ENCODE measurements around the gene HES2. TPM values are rescaled to one million over a fixed set of nuclear protein-coding genes. Genes with fewer than 3 reads are reported as not detected.
"Not testable (repeated sequence)": the region's sequence is repeated elsewhere in the genome, so short reads cannot be mapped to it uniquely, and the experiment has no call there.

HES2 gene
- total and polyA plus RNA-seq, 5 donors from 2014 or later: not detected

DNA sequence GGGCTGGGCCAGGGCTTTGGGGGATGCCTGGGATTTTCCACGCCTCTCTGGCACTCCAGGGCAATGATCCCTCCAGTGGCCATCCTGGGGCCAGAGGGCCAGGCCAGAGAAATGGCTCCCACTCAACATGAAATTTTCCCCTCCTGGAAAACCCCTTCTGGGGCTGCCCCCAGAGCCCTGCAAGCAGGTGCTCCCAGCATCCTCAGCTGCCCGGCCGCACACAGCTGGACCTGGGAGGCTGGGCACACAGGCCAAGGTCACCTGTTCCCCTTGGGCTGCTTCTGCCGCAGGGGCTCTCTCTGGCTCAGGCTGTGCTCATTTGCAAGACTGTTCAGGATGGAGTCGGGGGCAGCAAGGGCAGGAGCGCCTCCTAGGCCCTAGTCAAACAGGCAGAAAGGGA is 8.7 kb upstream of the HES2 start:
- H3K27me3 ChIP-seq (ENCODE audit: control insufficient read depth, insufficient read depth, low read length): not testable (repeated sequence)

DNA sequence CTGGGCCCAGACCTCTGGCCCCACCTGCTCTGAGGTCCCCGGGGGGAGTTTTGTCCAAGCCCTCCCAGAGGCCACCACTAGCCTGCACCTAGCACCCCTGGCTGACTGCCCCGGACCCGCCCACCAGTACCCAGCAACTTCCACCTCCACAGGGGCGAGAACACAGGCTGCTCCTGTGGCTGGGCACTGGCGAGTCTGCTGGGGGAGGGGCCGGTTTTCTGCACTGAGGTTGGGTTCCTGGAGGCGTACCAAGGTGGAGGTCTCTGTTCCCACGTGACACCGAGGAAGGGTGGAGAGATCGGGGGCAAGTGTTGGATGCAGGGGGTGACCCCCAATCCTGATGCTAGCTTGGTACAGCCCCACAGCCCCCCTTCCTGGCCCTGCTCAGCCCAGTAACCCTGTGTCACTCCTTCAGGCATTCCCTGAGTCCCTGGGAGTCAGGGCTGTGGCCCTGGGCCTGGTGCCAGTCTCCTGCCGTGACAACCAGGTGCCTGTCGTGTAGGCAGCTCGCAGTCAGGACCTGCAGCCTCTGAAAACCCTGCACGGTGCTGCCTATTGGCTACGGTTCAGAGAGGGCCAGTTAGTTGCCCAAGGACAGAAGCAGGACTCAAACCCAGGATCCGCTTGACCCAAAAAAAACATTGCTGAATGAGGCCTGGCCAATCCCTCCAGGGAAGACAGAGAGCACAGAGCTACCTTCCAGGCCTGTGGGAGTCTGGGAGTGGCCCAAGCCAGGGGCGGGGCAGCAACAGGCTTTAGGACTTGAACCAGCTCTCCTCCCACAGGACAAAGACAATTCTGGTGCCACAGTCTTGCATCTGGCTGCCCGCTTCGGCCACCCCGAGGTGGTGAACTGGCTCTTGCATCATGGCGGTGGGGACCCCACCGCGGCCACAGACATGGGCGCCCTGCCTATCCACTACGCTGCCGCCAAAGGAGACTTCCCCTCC is 8.0 kb upstream of the HES2 start:
- H3K4me1 ChIP-seq (ENCODE audit: control insufficient read depth, insufficient read depth, low read length, poor library complexity, severe bottlenecking): peaks cover 21% of the 10 kb centered on the region
- no peak overlapping the region for H3K27ac ChIP-seq (ENCODE audit: insufficient read depth, low read length, poor library complexity, severe bottlenecking)
- Mint-ChIP-seq H3K27me3 (peaks cover 47% of the 10 kb centered on the region), H3K36me3 (no peaks in the 10 kb centered on the region), H3K4me3 (no peak overlapping the region), H3K9me3 (peaks cover 0 to 1% (median 0%) of the 10 kb centered on the region in 7 donors), H3K27ac (no peak overlapping the region), H3K4me1 (peaks cover 0 to 11% (median 0%) of the 10 kb centered on the region in 4 donors)
- H3K27me3 ChIP-seq (ENCODE audit: control insufficient read depth, insufficient read depth, low read length): peaks cover 3% of the 10 kb centered on the region
- no peak overlapping the region for H3K4me3 ChIP-seq (ENCODE audit: low read depth, low read length)
- DNase-seq (no peak), ATAC-seq (ENCODE audit: low read depth in 2 of 2) (no peak)
- no peaks in the 10 kb centered on the region for H3K36me3 ChIP-seq (ENCODE audit: control insufficient read depth, insufficient read depth, low read length)
- no peaks in the 10 kb centered on the region for H3K9me3 ChIP-seq (ENCODE audit: control insufficient read depth in 2 of 2, low read length in 2 of 2)

More for the DNA sequence above, 8.7 kb upstream of the HES2 start:
- H3K4me3 Mint-ChIP-seq; H3K27ac ChIP-seq (ENCODE audit: insufficient read depth, low read length, poor library complexity, severe bottlenecking); H3K36me3 Mint-ChIP-seq; H3K9me3 ChIP-seq (ENCODE audit: control insufficient read depth in 2 of 2, low read length in 2 of 2); H3K27ac Mint-ChIP-seq; ATAC-seq (ENCODE audit: low read depth in 2 of 2); H3K9me3 Mint-ChIP-seq; H3K4me3 ChIP-seq (ENCODE audit: low read depth, low read length); DNase-seq; H3K36me3 ChIP-seq (ENCODE audit: control insufficient read depth, insufficient read depth, low read length): not testable (repeated sequence)
- Mint-ChIP-seq H3K27me3 (peaks cover 40% of the 10 kb centered on the region), H3K4me1 (peaks cover 0 to 11% (median 0%) of the 10 kb centered on the region in 4 donors)
- H3K4me1 ChIP-seq (ENCODE audit: control insufficient read depth, insufficient read depth, low read length, poor library complexity, severe bottlenecking): peaks cover 20% of the 10 kb centered on the region

DNA sequence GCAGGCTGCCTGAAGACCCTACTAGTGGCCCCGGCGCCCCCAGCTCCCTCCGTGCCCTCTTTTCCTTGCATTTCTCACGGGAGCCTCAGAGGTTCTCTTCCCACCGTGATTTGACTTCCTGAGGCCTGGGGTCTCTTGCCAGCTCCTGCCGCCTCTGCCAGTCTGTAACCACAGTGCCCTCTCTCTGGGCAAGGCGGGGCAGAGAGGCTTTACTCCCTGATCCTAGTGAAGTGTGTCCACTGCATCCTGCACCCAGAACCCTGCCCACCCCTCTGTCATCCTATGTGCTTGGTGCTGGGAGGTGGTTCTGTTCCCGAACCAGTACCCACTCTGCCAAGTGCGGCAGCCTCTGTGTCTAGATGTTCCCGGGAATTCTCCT is 7.2 kb upstream of the HES2 start:
- H3K4me3 Mint-ChIP-seq: no peak overlapping the region

DNA sequence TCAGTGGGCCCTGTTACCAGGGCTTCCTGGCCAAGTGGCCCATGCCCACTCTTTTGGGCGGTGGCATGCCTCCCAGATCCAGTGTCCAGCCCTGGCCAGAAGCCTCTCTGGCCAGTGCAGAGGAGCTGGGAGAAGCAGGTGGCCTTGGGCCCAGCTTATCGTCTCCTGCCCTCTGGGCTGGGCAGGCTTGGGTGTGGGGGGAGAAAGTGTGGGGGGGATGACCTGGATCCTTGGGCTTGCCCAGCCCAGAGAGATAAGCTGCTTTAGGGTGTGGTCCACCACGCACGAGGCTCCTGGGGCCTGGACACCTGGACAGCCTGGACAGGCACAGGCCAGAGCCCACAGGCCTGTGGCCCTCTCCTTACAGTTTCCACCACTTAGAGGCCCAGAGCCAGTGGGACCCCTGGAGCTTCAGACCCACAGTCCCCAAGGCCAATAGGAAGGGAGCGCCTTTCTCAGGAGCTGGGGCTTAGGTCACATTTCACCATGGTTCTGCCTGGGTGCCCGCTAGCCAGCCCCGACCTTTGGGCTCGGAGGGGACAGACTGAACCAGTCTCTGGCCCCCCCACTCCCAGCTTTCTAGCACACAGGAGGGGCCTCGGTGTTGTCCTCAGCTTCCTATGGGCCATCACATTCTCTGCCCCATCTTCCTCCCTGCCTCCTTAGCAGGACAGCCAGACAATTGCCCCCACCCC is 6.7 kb upstream of the HES2 start:
- no peaks in the 10 kb centered on the region for H3K36me3 Mint-ChIP-seq
- H3K4me3 Mint-ChIP-seq: peak overlapping the region in 1 of 4 donors; percentile 63
- no peak overlapping the region for H3K27ac Mint-ChIP-seq
- no peak for DNase-seq
- H3K4me1 Mint-ChIP-seq: peaks cover 0 to 11% (median 0%) of the 10 kb centered on the region in 4 donors
- Histone ChIP-seq H3K27me3 (ENCODE audit: control insufficient read depth, insufficient read depth, low read length) (peaks cover 7% of the 10 kb centered on the region), H3K4me3 (ENCODE audit: low read depth, low read length) (no peak overlapping the region), H3K36me3 (ENCODE audit: control insufficient read depth, insufficient read depth, low read length) (no peaks in the 10 kb centered on the region), H3K27ac (ENCODE audit: insufficient read depth, low read length, poor library complexity, severe bottlenecking) (no peak overlapping the region), H3K4me1 (ENCODE audit: control insufficient read depth, insufficient read depth, low read length, poor library complexity, severe bottlenecking) (peaks cover 21% of the 10 kb centered on the region), H3K9me3 (ENCODE audit: control insufficient read depth in 2 of 2, low read length in 2 of 2) (no peaks in the 10 kb centered on the region)
- H3K9me3 Mint-ChIP-seq: no peaks in the 10 kb centered on the region
- no peak for ATAC-seq (ENCODE audit: low read depth in 2 of 2)
- H3K27me3 Mint-ChIP-seq: peaks cover 56% of the 10 kb centered on the region

More for the DNA sequence above, 7.2 kb upstream of the HES2 start:
- H3K4me1 ChIP-seq (ENCODE audit: control insufficient read depth, insufficient read depth, low read length, poor library complexity, severe bottlenecking): peaks cover 21% of the 10 kb centered on the region
- H3K4me1 Mint-ChIP-seq: peaks cover 0 to 11% (median 0%) of the 10 kb centered on the region in 4 donors
- no peak overlapping the region for H3K4me3 ChIP-seq (ENCODE audit: low read depth, low read length)
- peaks cover 0 to 1% (median 0%) of the 10 kb centered on the region in 7 donors for H3K9me3 Mint-ChIP-seq
- peaks cover 55% of the 10 kb centered on the region for H3K27me3 Mint-ChIP-seq
- H3K36me3 Mint-ChIP-seq: no peaks in the 10 kb centered on the region
- no peaks in the 10 kb centered on the region for H3K9me3 ChIP-seq (ENCODE audit: control insufficient read depth in 2 of 2, low read length in 2 of 2)
- ATAC-seq (ENCODE audit: low read depth in 2 of 2): no peak
- H3K27ac Mint-ChIP-seq: no peak overlapping the region
- no peak for DNase-seq
- no peaks in the 10 kb centered on the region for H3K36me3 ChIP-seq (ENCODE audit: control insufficient read depth, insufficient read depth, low read length)
- H3K27me3 ChIP-seq (ENCODE audit: control insufficient read depth, insufficient read depth, low read length): peaks cover 3% of the 10 kb centered on the region
- H3K27ac ChIP-seq (ENCODE audit: insufficient read depth, low read length, poor library complexity, severe bottlenecking): no peak overlapping the region

DNA sequence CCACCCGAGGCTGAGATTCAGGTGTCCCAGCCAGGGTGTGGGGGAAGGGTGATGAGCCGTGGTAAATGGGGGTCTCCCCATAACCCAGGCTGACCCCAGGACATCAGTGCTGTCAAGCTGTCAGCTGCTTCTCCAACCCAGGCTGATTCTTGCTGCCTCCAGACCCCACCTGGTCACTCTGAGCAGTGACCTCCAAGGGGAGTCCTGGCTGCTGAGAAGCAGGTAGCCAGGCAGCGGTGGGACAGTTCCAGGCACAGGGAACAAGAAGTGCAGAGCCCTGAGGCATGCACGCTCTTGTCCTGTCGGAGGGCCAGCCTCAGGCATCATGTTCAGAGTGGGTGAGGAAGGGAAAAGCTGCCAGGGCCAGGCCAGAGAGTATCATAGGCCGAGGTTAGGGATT is 5.9 kb upstream of the HES2 start:
- no peaks in the 10 kb centered on the region for H3K9me3 ChIP-seq (ENCODE audit: control insufficient read depth in 2 of 2, low read length in 2 of 2)
- H3K27ac ChIP-seq (ENCODE audit: insufficient read depth, low read length, poor library complexity, severe bottlenecking): no peak overlapping the region
- H3K36me3 ChIP-seq (ENCODE audit: control insufficient read depth, insufficient read depth, low read length): no peaks in the 10 kb centered on the region
- H3K4me3 ChIP-seq (ENCODE audit: low read depth, low read length): no peak overlapping the region
- peaks cover 12% of the 10 kb centered on the region for H3K27me3 ChIP-seq (ENCODE audit: control insufficient read depth, insufficient read depth, low read length)
- peaks cover 24% of the 10 kb centered on the region for H3K4me1 ChIP-seq (ENCODE audit: control insufficient read depth, insufficient read depth, low read length, poor library complexity, severe bottlenecking)
- H3K4me1 Mint-ChIP-seq: peaks cover 0 to 14% (median 0%) of the 10 kb centered on the region in 4 donors
- no peaks in the 10 kb centered on the region for H3K9me3 Mint-ChIP-seq
- ATAC-seq (ENCODE audit: low read depth in 2 of 2) (no peak), DNase-seq (no peak)
- no peaks in the 10 kb centered on the region for H3K36me3 Mint-ChIP-seq
- peak overlapping the region in 3 of 4 donors; percentile 21 to 68 (median 63) for H3K4me3 Mint-ChIP-seq
- peaks cover 61% of the 10 kb centered on the region for H3K27me3 Mint-ChIP-seq
- H3K27ac Mint-ChIP-seq: no peak overlapping the region

DNA sequence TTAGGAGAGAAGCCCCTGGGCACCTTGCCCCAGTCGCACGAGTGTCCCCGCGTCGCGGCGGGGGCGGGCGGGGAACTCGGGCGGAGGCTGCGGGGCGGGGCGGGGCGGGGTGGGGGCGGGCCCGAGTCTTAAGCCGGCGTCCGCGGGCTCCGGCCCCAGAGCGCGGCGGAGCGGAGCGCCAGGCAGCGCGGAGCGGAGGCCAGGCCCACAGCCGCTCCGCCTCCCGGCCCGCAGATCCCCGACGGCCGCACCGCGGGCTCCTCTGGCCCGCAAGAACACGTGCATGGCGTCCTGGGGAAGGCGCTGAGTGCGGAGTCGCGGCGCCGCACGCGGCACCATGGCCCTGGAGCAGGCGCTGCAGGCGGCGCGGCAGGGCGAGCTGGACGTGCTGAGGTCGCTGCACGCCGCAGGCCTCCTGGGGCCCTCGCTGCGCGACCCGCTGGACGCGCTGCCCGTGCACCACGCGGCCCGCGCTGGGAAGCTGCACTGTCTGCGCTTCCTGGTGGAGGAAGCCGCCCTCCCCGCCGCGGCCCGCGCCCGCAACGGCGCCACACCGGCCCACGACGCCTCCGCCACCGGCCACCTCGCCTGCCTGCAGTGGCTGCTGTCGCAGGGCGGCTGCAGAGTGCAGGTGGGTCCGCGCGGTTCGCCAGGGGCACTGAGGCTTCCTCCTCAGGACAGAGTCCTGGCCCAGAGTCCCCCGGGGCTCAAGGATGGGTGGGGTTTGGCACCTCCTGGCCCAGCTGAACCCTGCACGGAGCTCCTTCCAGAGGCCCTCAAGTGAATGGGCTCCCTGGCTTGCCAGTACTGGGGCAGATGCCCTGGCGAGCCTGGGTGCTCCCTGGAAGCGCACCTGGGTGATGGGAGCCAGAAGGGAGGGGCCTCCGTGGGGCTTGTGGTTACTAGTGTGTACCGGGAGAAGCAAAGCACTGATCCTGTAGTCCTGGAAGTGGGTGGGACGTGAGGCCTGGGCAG is 5.2 kb upstream of the HES2 start, which contains the start of gene ESPN:
Gene ESPN, plus strand, starts transcription at position 158 of the 975 bp plus-strand sequence. Its CDS starts 180 bp downstream, at position 338.
- no peak within 1 kb of the TSS for H3K27ac ChIP-seq (ENCODE audit: insufficient read depth, low read length, poor library complexity, severe bottlenecking)
- H3K9me3 Mint-ChIP-seq: no peaks in the 10 kb centered on the region
- peaks cover 32% of the 10 kb centered on the region for H3K4me1 ChIP-seq (ENCODE audit: control insufficient read depth, insufficient read depth, low read length, poor library complexity, severe bottlenecking)
- peaks cover 12% of the 10 kb centered on the region for H3K27me3 ChIP-seq (ENCODE audit: control insufficient read depth, insufficient read depth, low read length)
- peak within 1 kb of the TSS; percentile 51 to 74 (median 70) for H3K4me3 Mint-ChIP-seq
- peaks cover 54% of the 10 kb centered on the region for H3K27me3 Mint-ChIP-seq
- no peak within 1 kb of the TSS for H3K27ac Mint-ChIP-seq
- H3K36me3 ChIP-seq (ENCODE audit: control insufficient read depth, insufficient read depth, low read length): no peaks in the 10 kb centered on the region
- DNase-seq (no peak), ATAC-seq (ENCODE audit: low read depth in 2 of 2) (no peak)
- no peaks in the 10 kb centered on the region for H3K36me3 Mint-ChIP-seq
- H3K9me3 ChIP-seq (ENCODE audit: control insufficient read depth in 2 of 2, low read length in 2 of 2): no peaks in the 10 kb centered on the region
- peaks cover 0 to 15% (median 0%) of the 10 kb centered on the region in 4 donors for H3K4me1 Mint-ChIP-seq
- H3K4me3 ChIP-seq (ENCODE audit: low read depth, low read length): no peak within 1 kb of the TSS

DNA sequence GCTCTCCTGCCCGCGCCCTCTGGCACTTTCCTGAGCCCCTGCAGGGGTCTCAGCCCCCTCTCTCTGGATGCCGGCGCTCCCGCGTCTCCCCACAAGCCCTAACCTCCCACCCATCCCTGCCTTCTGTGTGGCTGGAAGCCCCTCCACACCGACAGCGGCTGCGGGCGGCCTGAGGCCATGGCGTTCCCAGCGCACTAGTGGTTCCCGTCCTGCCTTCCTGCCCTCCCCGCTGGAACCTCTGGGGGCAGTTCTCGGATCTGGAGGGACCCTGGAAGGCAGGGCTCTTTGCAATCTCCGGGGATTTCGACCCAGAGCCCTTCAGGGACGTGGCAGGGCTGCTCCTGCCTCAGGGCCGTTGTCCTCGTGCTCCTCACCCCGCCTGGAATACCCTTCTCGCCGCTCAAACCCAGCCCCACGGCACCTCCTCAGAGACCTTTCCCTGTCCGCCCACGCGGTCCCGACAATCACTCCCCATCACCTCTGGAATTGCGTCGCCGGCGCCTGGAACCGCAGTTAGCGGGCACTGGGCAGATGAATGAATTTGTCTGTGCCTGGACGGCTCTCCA is 4.4 kb upstream of the HES2 start:
- Histone ChIP-seq H3K9me3 (ENCODE audit: control insufficient read depth in 2 of 2, low read length in 2 of 2) (no peaks in the 10 kb centered on the region), H3K4me1 (ENCODE audit: control insufficient read depth, insufficient read depth, low read length, poor library complexity, severe bottlenecking) (peaks cover 40% of the 10 kb centered on the region), H3K27ac (ENCODE audit: insufficient read depth, low read length, poor library complexity, severe bottlenecking) (no peak overlapping the region), H3K27me3 (ENCODE audit: control insufficient read depth, insufficient read depth, low read length) (peaks cover 12% of the 10 kb centered on the region), H3K36me3 (ENCODE audit: control insufficient read depth, insufficient read depth, low read length) (no peaks in the 10 kb centered on the region), H3K4me3 (ENCODE audit: low read depth, low read length) (no peak overlapping the region)
- H3K4me1 Mint-ChIP-seq: peaks cover 0 to 17% (median 0%) of the 10 kb centered on the region in 4 donors
- ATAC-seq (ENCODE audit: low read depth in 2 of 2) (no peak), DNase-seq (no peak)
- no peak overlapping the region for H3K27ac Mint-ChIP-seq
- no peaks in the 10 kb centered on the region for H3K36me3 Mint-ChIP-seq
- peaks cover 53% of the 10 kb centered on the region for H3K27me3 Mint-ChIP-seq
- no peaks in the 10 kb centered on the region for H3K9me3 Mint-ChIP-seq
- peak overlapping the region; percentile 51 to 74 (median 70) for H3K4me3 Mint-ChIP-seq
